Esophagus muscularis mucosa (tissue), 2 donors: ENCODE results near the gene PARL.

Source experiments
- POLR2A ChIP-seq: fragments of 450-650 bp; IDR thresholded peaks from one replicate; pipeline ENCODE4 v1.6.1; 2017; ENCODE audit warnings: antibody characterized with exemption, moderate library complexity, mild to moderate bottlenecking, low read depth
- POLR2AphosphoS5 ChIP-seq, 2 donors: sonication (generic); formaldehyde crosslinking; IDR thresholded peaks; one replicate each; pipeline ENCODE4 v1.6.1; 2017; ENCODE audit warnings: antibody characterized with exemption in 2 of 2

- no peak for TF ChIP-seq POLR2AphosphoS5 (IDR thresholded peaks at IDR 0.05)
- no peak for TF ChIP-seq POLR2A
These were observed 70.4 kb downstream of the PARL start for GRCh38 chr3:183814240-183814639.
